Smooth muscle cell of the brain vasculature (primary cell): Measurements from ENCODE around the gene FAN1.
A peak's percentile ranks its signal among the peaks of the same experiment; 100 is the strongest.
"Not testable (repeated sequence)": the region's sequence is repeated elsewhere in the genome, so short reads cannot be mapped to it uniquely, and the experiment has no call there.

Experiments used
- DNase-seq: peaks from one replicate; pipeline ENCODE4 v3.0.0-alpha.2; 2012; ENCODE audit warnings: low read depth, low spot score

The FAN1 gene

GRCh38 chr15:30903497-30904187, at the start of gene FAN1:
Gene FAN1, plus strand, starts transcription at chr15:30903915. Its CDS starts 749 bp downstream, at chr15:30904664.
- peak; percentile 56 for DNase-seq

- DNase-seq: peak; percentile 6
Measured at GRCh38 chr15:30859091-30859874, 44.4 kb upstream of the FAN1 start.

GRCh38 chr15:30865257-30865656, 38.5 kb upstream of the FAN1 start:
- DNase-seq: no peak

- no peak for DNase-seq
Measured at GRCh38 chr15:30870681-30871080, 33.0 kb upstream of the FAN1 start.

- DNase-seq: no peak
Measured at GRCh38 chr15:30872341-30872748, 31.4 kb upstream of the FAN1 start.

- no peak for DNase-seq
Measured at GRCh38 chr15:30877070-30877469, 26.6 kb upstream of the FAN1 start.

GRCh38 chr15:30878515-30878914, 25.2 kb upstream of the FAN1 start:
- DNase-seq: no peak

- no peak for DNase-seq
Measured at GRCh38 chr15:30882849-30883433, 20.8 kb upstream of the FAN1 start.

- DNase-seq: not testable (repeated sequence)
Measured at GRCh38 chr15:30883666-30884065, 20.0 kb upstream of the FAN1 start.

- DNase-seq: no peak
Measured at GRCh38 chr15:30885814-30886213, 17.9 kb upstream of the FAN1 start.

GRCh38 chr15:30889196-30889595, 14.5 kb upstream of the FAN1 start:
- no peak for DNase-seq

- no peak for DNase-seq
Measured at GRCh38 chr15:30895461-30896210, 8.1 kb upstream of the FAN1 start.

- no peak for DNase-seq
Measured at GRCh38 chr15:30896211-30896606, 7.5 kb upstream of the FAN1 start.

GRCh38 chr15:30901889-30902288, 1.8 kb upstream of the FAN1 start:
- no peak for DNase-seq

- DNase-seq: no peak
Measured at GRCh38 chr15:30904812-30905211, 1.1 kb downstream of the FAN1 start.

GRCh38 chr15:30905821-30906220, 2.1 kb downstream of the FAN1 start:
- no peak for DNase-seq

GRCh38 chr15:30906366-30906765, 2.7 kb downstream of the FAN1 start:
- no peak for DNase-seq

- DNase-seq: no peak
Measured at GRCh38 chr15:30913761-30914160, 10.0 kb downstream of the FAN1 start.

- DNase-seq: no peak
Measured at GRCh38 chr15:30917013-30917412, 13.3 kb downstream of the FAN1 start.

GRCh38 chr15:30917675-30918074, 14.0 kb downstream of the FAN1 start:
- no peak for DNase-seq

- DNase-seq: no peak
Measured at GRCh38 chr15:30918366-30918765, 14.7 kb downstream of the FAN1 start.
